H9 (cell line): Measurements from ENCODE around the gene OR9Q2. TPM values are rescaled to one million over a fixed set of nuclear protein-coding genes. Genes with fewer than 3 reads are reported as not detected.

Experiments used
- DNase-seq: peaks from one replicate; pipeline ENCODE4 v3.0.0-alpha.2; 2017
- H2AFZ ChIP-seq: one replicate; pipeline ENCODE4 v1.6.1; 2013; ENCODE audit warnings: mild to moderate bottlenecking, low read length, control low read depth, moderate library complexity
- H2AK5ac ChIP-seq: 2 replicates; pipeline ENCODE4 v1.6.1; 2013; ENCODE audit warnings: low read length, control low read depth, mixed read lengths; ENCODE audit not compliant: insufficient read length
- H2BK120ac ChIP-seq: one replicate; pipeline ENCODE4 v1.6.1; 2013; ENCODE audit warnings: low read depth, mild to moderate bottlenecking, low read length, control low read depth, inconsistent platforms; ENCODE audit not compliant: poor library complexity, severe bottlenecking
- H2BK12ac ChIP-seq: 2 replicates; pipeline ENCODE4 v1.6.1; 2013; ENCODE audit warnings: low read length, control low read depth, mixed read lengths, low read depth; ENCODE audit not compliant: insufficient read length
- H2BK15ac ChIP-seq: 2 replicates; pipeline ENCODE4 v1.6.1; 2013; ENCODE audit warnings: low read depth, low read length, control low read depth
- H2BK20ac ChIP-seq: one replicate; pipeline ENCODE4 v1.6.1; 2013; ENCODE audit warnings: low read depth, mild to moderate bottlenecking, low read length, control low read depth, inconsistent platforms; ENCODE audit not compliant: poor library complexity, severe bottlenecking
- H2BK5ac ChIP-seq: 2 replicates; pipeline ENCODE4 v1.6.1; 2013; ENCODE audit warnings: low read length, control low read depth, mixed read lengths; ENCODE audit not compliant: insufficient read length
- H3K14ac ChIP-seq: 2 replicates; pipeline ENCODE4 v1.6.1; 2013; ENCODE audit warnings: low read length, control low read depth; ENCODE audit not compliant: insufficient read depth
- H3K18ac ChIP-seq: 2 replicates; pipeline ENCODE4 v1.6.1; 2013; ENCODE audit warnings: low read depth, mild to moderate bottlenecking, mixed read lengths, low read length, control low read depth; ENCODE audit not compliant: insufficient read length
- H3K23ac ChIP-seq: 2 replicates; pipeline ENCODE4 v1.6.1; 2013; ENCODE audit warnings: low read length, control low read depth, mixed read lengths, low read depth; ENCODE audit not compliant: insufficient read length
- H3K23me2 ChIP-seq: 2 replicates; pipeline ENCODE4 v1.6.1; 2013; ENCODE audit warnings: low read depth, mild to moderate bottlenecking, mixed read lengths, low read length, control low read depth; ENCODE audit not compliant: insufficient read length, poor library complexity, severe bottlenecking
- H3K27ac ChIP-seq: 2 replicates; pipeline ENCODE4 v1.5.1; 2013; ENCODE audit warnings: low read length, control low read depth, mixed read lengths, low read depth; ENCODE audit not compliant: insufficient read length
- H3K27me3 ChIP-seq: 2 replicates; pipeline ENCODE4 v1.6.1; 2013; ENCODE audit warnings: low read length, control low read depth, inconsistent platforms; ENCODE audit not compliant: insufficient read depth
- H3K4ac ChIP-seq: 2 replicates; pipeline ENCODE4 v1.6.1; 2013; ENCODE audit warnings: low read depth, mild to moderate bottlenecking, control low read depth, inconsistent platforms, low read length, moderate library complexity
- H3K4me1 ChIP-seq: 2 replicates; pipeline ENCODE4 v1.6.1; 2013; ENCODE audit warnings: low read length, control low read depth, inconsistent platforms; ENCODE audit not compliant: insufficient read depth
- H3K4me2 ChIP-seq: 2 replicates; pipeline ENCODE4 v1.6.1; 2013; ENCODE audit warnings: low read length, control low read depth, mixed read lengths; ENCODE audit not compliant: insufficient read length, insufficient read depth
- H3K56ac ChIP-seq: 2 replicates; pipeline ENCODE4 v1.6.1; 2013; ENCODE audit warnings: low read depth, mild to moderate bottlenecking, mixed read lengths, low read length, control low read depth; ENCODE audit not compliant: insufficient read length
- H3K79me1 ChIP-seq: 2 replicates; pipeline ENCODE4 v1.6.1; 2013; ENCODE audit warnings: low read depth, mild to moderate bottlenecking, moderate library complexity, low read length, control low read depth, inconsistent platforms; ENCODE audit not compliant: insufficient read depth, poor library complexity, severe bottlenecking
- H3K79me2 ChIP-seq: 2 replicates; pipeline ENCODE4 v1.6.1; 2013; ENCODE audit warnings: low read length, control low read depth, inconsistent platforms; ENCODE audit not compliant: insufficient read depth
- H3K9ac ChIP-seq: 2 replicates; pipeline ENCODE4 v1.6.1; 2013; ENCODE audit warnings: low read length, control low read depth, mixed read lengths; ENCODE audit not compliant: insufficient read length; ENCODE audit errors: extremely low read depth
- H3K9me3 ChIP-seq: one replicate; pipeline ENCODE4 v1.6.1; 2013; ENCODE audit warnings: low read depth, low read length, inconsistent platforms; ENCODE audit not compliant: control insufficient read depth
- H3T11ph ChIP-seq: one replicate; pipeline ENCODE4 v1.6.1; 2013; ENCODE audit warnings: mild to moderate bottlenecking, low read length, control low read depth, inconsistent platforms
- H4K20me1 ChIP-seq: one replicate; pipeline ENCODE4 v1.6.1; 2013; ENCODE audit not compliant: control insufficient read depth, insufficient read length, insufficient read depth
- H4K5ac ChIP-seq: 2 replicates; pipeline ENCODE4 v1.6.1; 2013; ENCODE audit warnings: low read depth, mild to moderate bottlenecking, mixed read lengths, low read length, control low read depth; ENCODE audit not compliant: insufficient read length
- H4K8ac ChIP-seq: replicated peaks from 2 replicates; pipeline ENCODE4 v1.6.1; 2013; ENCODE audit warnings: low read length, control low read depth, mixed read lengths, low read depth; ENCODE audit not compliant: insufficient read length
- H4K91ac ChIP-seq: 2 replicates; pipeline ENCODE4 v1.6.1; 2013; ENCODE audit warnings: low read depth, mild to moderate bottlenecking, moderate library complexity, mixed read lengths, low read length, control low read depth; ENCODE audit not compliant: insufficient read length
- H3K27ac Mint-ChIP-seq, 3 experiments: 2 replicates in 2 of 3; 3 replicates in 1 of 3; pipeline ENCODE4 v1.8.0; 2020 to 2021; ENCODE audit warnings: mixed read lengths in 3 of 3, mild to moderate bottlenecking in 1 of 3, moderate library complexity in 1 of 3
- H3K27me3 Mint-ChIP-seq: 2 replicates; pipeline ENCODE4 v1.8.0; 2021; ENCODE audit warnings: low read depth, mild to moderate bottlenecking, moderate library complexity, mixed read lengths
- H3K36me3 Mint-ChIP-seq, 3 experiments: 2 replicates in 2 of 3; 3 replicates in 1 of 3; pipeline ENCODE4 v1.8.0; 2020 to 2021; ENCODE audit warnings: low read depth in 3 of 3, mixed read lengths in 3 of 3; ENCODE audit not compliant: insufficient read depth in 1 of 3
- H3K4me1 Mint-ChIP-seq, 2 experiments: 2 replicates each; pipeline ENCODE4 v1.8.0; 2020; ENCODE audit warnings: mixed read lengths in 2 of 2
- H3K4me3 Mint-ChIP-seq, 2 experiments: 2 replicates in 1 of 2; 3 replicates in 1 of 2; pipeline ENCODE4 v1.8.0; 2020 to 2021; ENCODE audit warnings: mild to moderate bottlenecking in 2 of 2, mixed read lengths in 2 of 2, moderate library complexity in 1 of 2
- H3K9me3 Mint-ChIP-seq, 2 experiments: 2 replicates in 1 of 2; 3 replicates in 1 of 2; pipeline ENCODE4 v1.8.0; 2020; ENCODE audit warnings: mild to moderate bottlenecking in 2 of 2, mixed read lengths in 2 of 2, moderate library complexity in 1 of 2
- CTCF ChIP-seq: fragments of 200-600 bp; sonication (generic); conservative IDR thresholded peaks from 3 replicates; pipeline ENCODE4 v1.8.0; 2021; ENCODE audit warnings: antibody characterized with exemption, mild to moderate bottlenecking
- WGBS: extraction: QIAGEN DNeasy Blood & Tissue Kit; methylation state at CpG from one replicate; pipeline ENCODE4 v1.1.7; 2013; ENCODE audit warnings: missing lambda C conversion rate, low lambda C conversion rate, mixed read lengths; ENCODE audit not compliant: insufficient read length; ENCODE audit errors: extremely low coverage; 5-methylcytosine and 5-hydroxymethylcytosine counted together
- total RNA-seq: library from RNA; stranded (reverse); gene quantifications from 2 replicates; pipeline ENCODE4 v1.2.1, GENCODE V29; 2021

Gene OR9Q2
- total RNA-seq, 1 experiment from 2014 or later: not detected

- H2AK5ac ChIP-seq: no peak overlapping the region
- H2BK12ac ChIP-seq: no peak overlapping the region
- Mint-ChIP-seq H3K4me1 (peaks cover 4 to 5% of the 10 kb centered on the region in 2 experiments), H3K27ac (no peak overlapping the region), H3K36me3 (no peaks in the 10 kb centered on the region), H3K4me3 (no peak overlapping the region), H3K9me3 (no peaks in the 10 kb centered on the region), H3K27me3 (no peaks in the 10 kb centered on the region)
- no peak overlapping the region for H3K27ac ChIP-seq
- DNase-seq: no peak
- H3T11ph ChIP-seq: no peak overlapping the region
- no peaks in the 10 kb centered on the region for H3K79me1 ChIP-seq
- H3K4me2 ChIP-seq: no peak overlapping the region
- no peak overlapping the region for H2AFZ ChIP-seq
- no peaks in the 10 kb centered on the region for H3K23me2 ChIP-seq
- WGBS: no CpG with 5 or more reads among the region's 5 CpGs
- no peak overlapping the region for H3K4ac ChIP-seq
- no peak overlapping the region for H4K5ac ChIP-seq
- H3K9me3 ChIP-seq: no peaks in the 10 kb centered on the region
- H2BK15ac ChIP-seq: no peak overlapping the region
- H3K18ac ChIP-seq: no peak overlapping the region
- no peak overlapping the region for H2BK120ac ChIP-seq
- H3K4me1 ChIP-seq: no peaks in the 10 kb centered on the region
- H2BK20ac ChIP-seq: no peak overlapping the region
- no peak overlapping the region for H4K91ac ChIP-seq
- no peak overlapping the region for H3K9ac ChIP-seq
- no peak overlapping the region for H3K23ac ChIP-seq
- H4K8ac ChIP-seq: no peak overlapping the region
- no peaks in the 10 kb centered on the region for H4K20me1 ChIP-seq
- H3K79me2 ChIP-seq: no peaks in the 10 kb centered on the region
- H2BK5ac ChIP-seq: no peak overlapping the region
- H3K27me3 ChIP-seq: no peaks in the 10 kb centered on the region
- H3K14ac ChIP-seq: no peak overlapping the region
- no peak overlapping the region for H3K56ac ChIP-seq
- TF ChIP-seq CTCF: no peak
These were observed 11.3 kb upstream of the OR9Q2 start for GRCh38 chr11:58177409-58178054.
